Measurements from ENCODE around the gene GLYATL1.

Gene GLYATL1

DNA sequence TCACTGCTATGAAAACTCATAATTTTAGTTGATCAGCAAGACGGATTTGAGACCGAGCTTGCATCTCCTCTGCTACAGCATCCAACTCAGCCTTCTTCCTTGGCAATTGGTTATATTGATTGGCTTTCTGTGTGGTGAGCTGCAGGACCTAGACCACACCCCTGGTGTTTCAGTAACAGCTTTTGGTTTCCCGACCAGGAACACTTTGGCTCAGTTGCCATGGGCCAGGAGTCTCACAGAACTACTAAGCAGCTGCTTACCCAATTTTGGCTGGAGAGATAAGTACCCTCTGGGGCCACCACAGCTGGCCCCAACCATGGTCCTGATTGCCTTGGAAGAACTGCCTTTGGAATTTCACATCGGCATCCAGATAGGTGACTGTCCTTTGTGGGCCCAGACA lies at the start of gene GLYATL1:
TSS of gene GLYATL1 (plus strand) at position 212 of the 400 bp plus-strand sequence. CDS start 7,600 bp downstream, outside the sequence.
- no peak for DNase-seq

DNA sequence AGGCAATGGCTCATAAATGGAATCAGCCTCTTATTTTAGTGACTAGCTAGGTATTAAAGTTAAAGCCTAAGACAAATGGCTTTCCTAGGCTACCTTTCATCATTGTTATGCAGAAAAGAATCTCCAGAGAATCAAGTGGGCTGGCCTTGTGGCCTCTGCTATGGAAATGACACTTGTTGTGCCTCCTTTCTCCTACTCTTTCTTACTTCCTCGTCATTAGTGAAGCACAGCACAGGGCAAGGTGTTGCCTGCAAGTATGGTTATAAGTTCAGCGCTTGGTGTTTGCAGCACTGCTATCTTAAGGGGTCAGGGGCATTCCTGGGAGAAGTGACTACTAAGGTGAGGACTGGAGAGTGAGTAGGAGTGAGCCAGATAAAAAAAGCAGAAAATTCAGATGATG lies 45.4 kb upstream of the GLYATL1 start:
- DNase-seq, result no peak

DNA sequence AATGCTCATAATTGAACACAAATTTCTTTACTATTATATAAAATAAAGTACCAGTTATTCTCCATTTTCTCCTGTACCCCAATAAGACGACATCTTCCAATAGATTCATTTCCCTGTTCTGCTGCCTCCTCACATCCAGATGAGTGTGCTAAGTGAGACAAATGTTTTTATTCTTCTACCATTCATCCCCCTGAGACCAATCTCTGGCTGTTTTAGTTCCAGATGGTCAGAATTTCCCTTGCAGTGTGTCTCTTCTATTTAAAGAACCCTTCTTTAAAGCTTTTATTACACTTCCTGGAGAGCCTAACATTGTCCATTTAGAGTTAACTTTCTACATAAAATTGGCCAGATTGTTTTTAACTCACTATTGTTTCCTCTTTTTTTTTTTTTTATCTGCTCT lies 41.2 kb upstream of the GLYATL1 start:
- DNase-seq, result no peak

DNA sequence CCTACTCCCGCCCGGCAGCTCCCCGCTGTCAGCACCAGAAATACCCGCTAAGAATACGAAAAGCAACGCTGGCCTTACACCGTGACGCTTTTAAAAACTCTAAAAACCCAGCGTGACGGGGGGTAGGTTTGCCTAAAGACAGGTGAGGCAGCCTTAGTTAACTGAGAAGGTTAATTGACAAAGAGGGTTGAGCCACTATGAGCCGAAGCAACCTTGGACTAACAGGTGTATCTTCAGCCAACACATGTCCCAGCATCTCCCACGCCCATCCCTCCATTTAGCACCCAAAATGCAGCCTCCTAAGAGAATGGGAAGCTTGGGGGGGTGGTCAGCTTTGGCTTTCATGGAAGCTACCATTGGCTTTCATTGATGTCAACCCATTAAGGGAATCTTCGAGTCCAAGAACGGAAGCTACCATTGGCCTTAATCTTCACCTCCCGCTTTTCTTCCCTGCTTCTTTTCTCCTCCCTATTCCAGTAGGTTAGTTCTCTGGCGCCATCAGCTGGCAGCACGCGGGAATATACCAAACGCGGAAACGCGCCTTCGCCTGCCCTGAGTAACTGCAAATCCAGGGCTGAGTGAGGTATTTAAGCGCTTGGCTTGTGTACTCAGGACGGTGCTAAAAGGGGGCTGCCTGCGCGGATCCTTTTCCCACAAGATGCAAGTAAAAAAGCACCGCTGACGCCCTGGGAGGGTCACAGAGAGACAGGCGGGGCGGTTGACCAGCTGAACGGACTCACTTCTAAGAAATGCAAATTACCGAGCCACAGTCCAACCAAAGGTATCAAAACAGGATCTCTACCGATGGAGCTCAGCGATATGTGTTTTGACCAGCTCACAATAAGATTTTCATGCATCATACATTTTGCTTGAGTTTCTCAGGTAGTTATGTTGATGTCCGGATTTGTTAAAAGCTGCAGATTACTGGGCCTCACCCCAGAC lies 38.5 kb upstream of the GLYATL1 start:
- peak; percentile 94 for DNase-seq

- DNase-seq, result no peak
Observed at GRCh38 chr11:58902881-58903280, 36.4 kb upstream of the GLYATL1 start.

DNA sequence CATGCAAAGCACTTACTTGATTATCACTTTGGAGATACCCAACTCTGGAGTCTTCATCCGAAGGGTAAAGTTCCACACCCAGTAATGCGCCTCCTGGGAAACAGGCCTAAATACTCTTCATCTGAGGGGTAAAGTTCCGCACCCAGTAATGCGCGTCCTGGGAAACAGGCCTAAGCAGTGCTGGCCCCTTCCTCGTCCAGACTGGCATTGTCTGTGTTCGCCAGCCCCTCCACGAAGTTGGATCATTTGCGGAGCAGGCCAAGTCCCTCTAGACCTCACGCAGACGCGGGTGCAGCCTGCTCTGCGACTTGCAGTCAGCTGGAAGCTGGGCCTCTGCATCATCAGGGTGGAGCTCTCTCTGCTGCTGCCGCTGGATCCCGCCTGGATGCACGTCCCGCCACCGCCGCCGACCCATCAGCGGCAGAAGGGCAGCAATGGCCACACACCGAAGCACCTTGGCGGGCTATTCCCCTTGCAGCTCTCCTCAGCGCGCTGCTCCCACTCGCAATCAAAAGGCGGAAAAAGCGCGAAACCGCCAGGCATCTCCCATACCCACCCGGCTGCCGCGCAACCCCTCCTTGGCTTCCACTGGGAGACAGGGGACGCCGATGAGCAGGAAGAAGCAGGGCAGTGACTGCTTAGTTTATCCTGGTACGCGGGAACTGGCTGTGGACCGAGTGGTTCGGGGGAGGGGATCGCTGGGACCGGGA lies 34.1 kb upstream of the GLYATL1 start:
- peak; percentile 86 for DNase-seq

DNA sequence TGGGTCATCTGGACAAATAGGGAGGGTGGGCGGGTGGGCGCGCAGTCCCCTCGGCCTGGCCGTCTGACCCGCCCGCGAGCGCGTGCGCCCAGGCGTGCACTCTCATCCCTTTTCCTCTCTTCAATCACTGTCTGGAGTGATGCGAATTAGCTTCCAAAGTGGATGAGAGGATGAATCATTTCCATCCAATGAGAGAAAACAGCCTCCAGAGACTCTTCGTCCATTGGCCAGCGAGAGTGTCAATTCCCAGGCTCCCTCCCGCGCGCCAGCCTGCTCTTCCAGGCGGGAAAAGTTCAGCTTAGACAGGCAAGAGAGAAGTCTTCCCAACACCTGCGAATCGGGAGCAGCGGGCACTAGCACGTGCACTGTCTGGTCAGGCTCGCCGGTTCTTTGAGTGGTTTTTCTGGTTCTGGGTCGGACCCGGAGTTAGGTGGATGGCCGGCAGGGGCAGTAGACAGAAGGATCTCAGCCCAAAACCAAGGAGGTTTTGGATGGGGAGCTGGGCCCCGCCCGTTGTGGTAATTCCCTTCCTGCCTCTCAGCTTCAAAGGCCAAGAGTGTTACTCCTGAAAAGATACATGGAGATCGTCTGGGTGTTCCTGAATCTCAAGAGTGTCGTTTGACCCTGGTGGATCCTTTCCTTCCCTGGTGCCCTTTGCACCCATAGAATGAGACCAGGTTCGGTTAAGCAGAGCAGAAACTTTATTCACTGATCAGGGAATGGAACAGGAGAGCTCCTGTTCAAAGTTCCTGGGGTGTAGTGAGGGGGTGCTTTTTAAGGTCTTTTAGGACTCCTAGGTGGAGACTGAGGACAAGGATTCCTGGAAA lies 33.4 kb upstream of the GLYATL1 start:
- DNase-seq, result peak; percentile 94

DNA sequence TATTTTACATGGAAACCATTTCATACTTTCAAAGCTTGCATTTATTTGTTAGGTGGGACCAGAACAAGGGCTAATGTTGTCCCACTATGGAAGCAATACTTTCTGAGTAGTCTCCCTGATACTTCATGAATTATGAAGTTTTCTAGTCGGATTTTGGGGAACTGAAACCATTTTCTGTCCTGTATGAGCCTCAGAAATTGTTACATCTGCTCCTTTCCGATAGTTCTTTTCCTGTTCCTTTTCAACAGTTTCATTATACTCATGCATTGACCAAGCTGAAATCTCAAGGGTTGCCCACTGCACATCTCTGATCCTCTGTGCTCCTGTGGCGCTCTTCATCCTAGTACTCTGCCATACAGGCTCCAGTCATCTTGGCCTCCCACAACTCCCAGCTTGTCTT lies 31.5 kb upstream of the GLYATL1 start:
- no peak for DNase-seq

DNA sequence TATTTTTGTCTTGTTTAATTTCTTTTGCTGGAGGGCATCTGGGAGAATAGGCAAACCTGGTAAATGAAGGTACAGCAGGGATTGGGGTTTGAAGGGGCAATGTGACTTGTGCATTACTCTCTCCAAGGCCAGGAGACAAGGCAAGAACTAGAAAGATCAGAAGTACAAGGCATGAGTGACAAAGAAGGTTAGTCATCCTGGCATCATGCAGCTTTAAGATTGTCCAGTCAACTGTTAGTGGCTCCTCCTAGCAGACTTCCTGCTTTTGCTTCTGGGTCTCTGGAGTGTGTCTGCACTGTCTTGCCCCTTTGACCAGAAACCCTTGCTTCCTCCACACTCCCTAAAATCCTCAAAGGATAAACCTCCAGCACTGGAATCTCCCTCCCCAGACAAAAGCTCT lies 27.2 kb upstream of the GLYATL1 start:
- no peak for DNase-seq

- no peak for DNase-seq
Observed at GRCh38 chr11:58913685-58914084, 25.6 kb upstream of the GLYATL1 start.

GRCh38 chr11:58914821-58915543 lies 24.3 kb upstream of the GLYATL1 start:
- DNase-seq, result no peak

DNA sequence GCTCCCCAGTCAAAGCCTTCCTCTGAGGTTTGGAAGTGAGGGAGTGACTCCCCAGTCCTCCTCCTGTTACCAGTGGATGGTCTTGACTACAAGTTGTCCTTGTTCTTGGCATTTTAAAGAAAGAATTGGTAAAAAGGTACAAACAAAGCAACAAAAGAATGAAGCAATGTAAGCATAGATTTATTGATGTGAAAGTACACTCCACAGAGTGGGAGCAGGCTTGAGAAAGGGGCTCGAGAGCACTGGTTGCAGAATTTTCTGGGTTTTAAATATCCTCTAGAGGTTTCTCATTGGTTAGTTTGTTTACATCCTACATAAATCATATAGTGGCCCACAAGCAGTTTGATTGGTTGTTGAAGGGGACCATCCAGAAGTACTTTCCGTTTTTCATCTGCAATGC lies 22.7 kb upstream of the GLYATL1 start:
- no peak for DNase-seq

- no peak for DNase-seq
Observed at GRCh38 chr11:58917159-58917783, 22.0 kb upstream of the GLYATL1 start.

DNA sequence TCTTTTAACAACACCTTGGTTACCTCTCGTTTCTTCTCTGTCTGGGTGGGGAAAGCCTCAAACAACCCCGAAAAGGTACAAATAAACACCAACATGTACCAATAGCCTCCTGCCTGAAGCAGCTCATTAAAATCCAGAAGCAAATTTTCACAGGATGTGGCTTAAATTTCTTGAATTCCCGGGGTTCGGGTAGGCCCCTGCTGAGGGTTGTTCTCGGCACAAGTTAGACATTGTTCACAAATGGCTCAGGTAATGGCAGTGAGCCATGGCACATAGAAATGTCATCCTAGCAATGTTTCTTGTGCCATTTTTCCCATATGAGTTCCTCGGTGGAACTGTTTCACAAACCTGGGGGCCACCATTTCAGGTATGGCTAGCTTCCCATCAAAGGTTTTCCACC lies 19.7 kb upstream of the GLYATL1 start:
- no peak for DNase-seq

GRCh38 chr11:58919980-58920379 lies 19.3 kb upstream of the GLYATL1 start:
- DNase-seq, result no peak

DNA sequence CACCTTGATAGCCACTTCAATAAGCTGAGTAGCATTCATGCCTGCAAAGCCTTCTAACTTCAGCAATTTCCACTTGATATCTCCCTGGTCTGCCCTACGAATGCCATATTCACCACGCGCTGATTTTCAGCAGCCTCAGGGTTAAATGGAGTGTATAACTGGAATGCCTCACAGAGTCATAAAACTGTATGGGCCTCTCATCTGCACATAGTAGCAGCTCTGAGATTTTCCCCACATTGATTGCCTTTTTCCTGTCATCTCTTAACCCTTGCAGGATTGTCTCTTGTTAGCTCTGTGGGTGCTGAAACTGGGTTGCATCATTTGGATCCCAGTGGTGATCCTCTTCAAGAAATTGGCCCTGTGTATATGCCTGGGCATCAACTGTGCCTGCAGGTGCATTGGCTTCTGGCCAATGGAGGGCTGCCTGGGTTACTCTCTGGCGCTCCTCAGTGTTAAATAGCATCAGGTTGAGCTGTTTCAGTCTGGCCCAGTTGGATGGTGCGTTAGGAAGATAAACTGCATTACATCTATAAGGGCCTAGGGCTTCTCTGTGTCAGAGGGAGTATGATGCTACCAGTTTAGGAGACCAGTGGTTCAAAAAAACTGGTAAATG lies 17.4 kb upstream of the GLYATL1 start:
- no peak for DNase-seq

DNA sequence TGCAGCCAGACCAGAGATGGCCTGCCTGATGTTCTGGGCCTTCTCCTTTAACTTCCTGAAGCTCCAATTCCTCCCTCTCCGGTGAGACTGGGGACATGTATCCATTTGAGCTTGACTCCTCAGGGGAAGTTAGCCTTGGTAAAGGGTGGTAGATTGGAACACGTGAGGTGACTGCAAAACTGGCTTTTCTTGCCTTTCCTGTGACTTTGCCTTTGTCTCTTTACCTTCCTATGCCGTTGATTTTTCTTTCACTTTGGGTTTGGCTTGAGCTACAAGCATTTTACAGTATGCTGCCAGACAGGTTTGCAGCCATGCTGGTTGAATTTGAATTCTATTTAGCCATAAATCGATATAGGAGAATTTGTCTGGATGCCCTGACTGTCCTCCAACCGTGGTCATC lies 16.8 kb upstream of the GLYATL1 start:
- DNase-seq, result no peak

GRCh38 chr11:58923300-58923788 lies 15.9 kb upstream of the GLYATL1 start:
- DNase-seq, result peak; percentile 81

DNA sequence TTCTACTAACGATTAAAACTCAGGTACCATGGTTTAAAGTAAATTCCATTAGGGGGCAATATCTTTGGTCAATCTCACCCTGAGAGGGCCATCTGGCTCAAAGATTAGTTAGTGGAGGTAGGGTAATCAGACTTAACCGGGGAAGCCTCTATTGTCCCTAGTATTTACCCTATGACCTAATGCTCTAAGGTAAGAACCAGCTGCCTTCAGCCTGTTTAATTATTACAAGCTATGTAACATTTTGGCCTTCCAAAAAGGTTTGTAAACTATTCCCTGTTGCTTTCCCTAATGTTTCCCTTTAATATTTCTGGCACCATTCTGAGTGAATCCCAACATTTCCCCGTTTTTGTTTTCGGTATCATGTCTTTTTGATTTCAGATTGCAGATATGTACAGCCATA lies 15.1 kb upstream of the GLYATL1 start:
- no peak for DNase-seq

- DNase-seq, result no peak
Observed at GRCh38 chr11:58926251-58926650, 13.0 kb upstream of the GLYATL1 start.

- DNase-seq, result no peak
Observed at GRCh38 chr11:58926695-58927094, 12.6 kb upstream of the GLYATL1 start.
